ENCODE data around the gene SF3A2.
A peak's percentile ranks its signal among the peaks of the same experiment; 100 is the strongest.

SF3A2 gene

GRCh38 chr19:2237869-2238153, 1.2 kb downstream of the SF3A2 start:
- TF ChIP-seq CTCF (IDR thresholded peaks at IDR 0.05), result no peak
- TF ChIP-seq ZFX (IDR thresholded peaks at IDR 0.05; ENCODE audit: borderline replicate concordance), result no peak
- peak overlapping the region; percentile 96 for H3K27ac ChIP-seq

GRCh38 chr19:2239173-2239572, 2.5 kb downstream of the SF3A2 start:
- TF ChIP-seq CTCF (IDR thresholded peaks at IDR 0.05), result no peak
- no peak for TF ChIP-seq ZFX (IDR thresholded peaks at IDR 0.05; ENCODE audit: borderline replicate concordance)
- H3K27ac ChIP-seq, result 0 out of 2 replicates have a peak overlapping the region, but pooled peaks have one; percentile 3

GRCh38 chr19:2239771-2240770, 3.4 kb downstream of the SF3A2 start:
- TF ChIP-seq CTCF (IDR thresholded peaks at IDR 0.05), result no peak
- no peak for TF ChIP-seq ZFX (IDR thresholded peaks at IDR 0.05; ENCODE audit: borderline replicate concordance)
- H3K27ac ChIP-seq, result 0 out of 2 replicates have a peak overlapping the region, but pooled peaks have one; percentile 3

- no peak overlapping the region for H3K27ac ChIP-seq
- TF ChIP-seq CTCF (IDR thresholded peaks at IDR 0.05) (no peak), ZFX (IDR thresholded peaks at IDR 0.05; ENCODE audit: borderline replicate concordance) (no peak)
Observed at GRCh38 chr19:2240881-2241760, 4.5 kb downstream of the SF3A2 start.

- no peak overlapping the region for H3K27ac ChIP-seq
Observed at GRCh38 chr19:2242092-2242537, 5.5 kb downstream of the SF3A2 start.

GRCh38 chr19:2242816-2243215, 6.2 kb downstream of the SF3A2 start:
- H3K27ac ChIP-seq, result no peak overlapping the region
- TF ChIP-seq ZFX (IDR thresholded peaks at IDR 0.05; ENCODE audit: borderline replicate concordance) (no peak), CTCF (IDR thresholded peaks at IDR 0.05) (no peak)

More at GRCh38 chr19:2242092-2242537, 5.5 kb downstream of the SF3A2 start:
- no peak for TF ChIP-seq CTCF (IDR thresholded peaks at IDR 0.05)
- no peak for TF ChIP-seq ZFX (IDR thresholded peaks at IDR 0.05; ENCODE audit: borderline replicate concordance)
